ENCODE measurements around the gene ELOB. TPM values are rescaled to one million over a fixed set of nuclear protein-coding genes. Genes with fewer than 3 reads are reported as not detected.

The ELOB gene
- total RNA-seq, 2 experiments from 2014 or later, result 141 to 150 TPM

DNA sequence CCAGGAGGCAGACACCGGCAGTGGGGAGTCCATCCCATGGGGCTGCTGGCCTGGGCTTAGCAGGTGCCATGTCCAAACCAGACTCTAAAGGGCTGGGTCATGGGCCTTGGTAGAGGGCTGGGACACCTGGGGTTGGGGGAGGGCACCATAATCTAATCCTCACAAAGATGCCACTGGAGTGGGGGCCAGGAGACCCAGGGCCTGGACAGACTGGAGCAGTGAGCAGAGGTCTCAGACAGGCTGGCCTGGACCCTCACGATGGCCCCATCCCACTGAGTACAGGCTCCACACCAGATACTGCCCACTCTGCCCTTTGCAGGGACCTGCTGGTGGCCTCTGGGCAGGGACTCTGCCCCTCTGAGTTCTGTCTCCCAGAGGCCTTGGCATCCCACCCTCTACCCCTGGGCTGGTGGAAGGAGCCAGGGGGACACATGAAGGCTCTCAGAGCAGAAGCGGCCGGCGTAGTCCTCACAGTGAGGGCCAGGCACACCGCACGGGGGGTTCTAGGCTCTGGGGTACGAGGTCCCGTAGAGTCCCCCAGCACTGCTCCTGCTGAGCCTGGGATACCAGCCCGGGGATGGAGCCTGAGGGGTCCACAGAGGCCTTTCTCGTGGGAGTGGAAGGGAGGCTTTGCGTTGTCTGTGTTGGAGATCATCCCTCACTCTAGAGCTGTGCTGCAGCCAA lies 34.6 kb downstream of the ELOB start:
- DNase-seq, result no peak
- Mint-ChIP-seq H3K4me3 (no peak overlapping the region), H3K36me3 (ENCODE audit: low read depth) (no peaks in the 10 kb centered on the region), H3K9me3 (no peaks in the 10 kb centered on the region), H3K27me3 (no peaks in the 10 kb centered on the region), H3K27ac (no peak overlapping the region), H3K4me1 (peaks cover 4% of the 10 kb centered on the region)
- ChIA-PET POLR2A (interaction anchor here (1.0 to 3.1 kb wide), 2 partner anchors 11 to 35 kb away, joined by 4 to 10 read pairs; no protein-coding TSS in a partner anchor), CTCF (no interaction called here)

DNA sequence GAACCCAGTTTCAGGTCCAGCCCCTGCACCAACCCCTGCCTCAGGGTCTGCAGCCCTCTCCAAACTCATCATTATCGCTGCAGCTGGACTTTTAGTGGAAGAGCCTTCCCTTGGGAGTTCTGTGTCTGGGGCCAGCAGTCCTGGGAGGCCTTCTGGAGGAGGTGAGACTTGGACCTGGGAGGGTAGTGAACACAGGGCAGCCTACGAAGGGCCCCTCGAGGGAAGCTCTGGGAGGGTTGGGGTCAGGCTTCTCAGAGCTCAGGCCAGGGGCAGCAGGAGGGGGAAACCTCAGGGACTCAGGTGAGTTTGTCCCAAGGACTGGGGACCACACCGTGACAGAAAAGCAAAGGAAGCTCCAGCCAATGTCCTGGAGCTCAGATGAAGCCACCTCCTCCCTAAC lies 35.9 kb downstream of the ELOB start:
- peaks cover 4% of the 10 kb centered on the region for H3K4me1 Mint-ChIP-seq
- CTCF ChIA-PET, result no interaction called here

GRCh38 chr16:2740476-2740875 lies 36.6 kb downstream of the ELOB start:
- no peak overlapping the region for H3K27ac Mint-ChIP-seq
- ChIA-PET POLR2A (interaction anchor here (3.0 to 3.1 kb wide), 2 partner anchors 10 to 13 kb away, joined by 10 to 15 read pairs; no protein-coding TSS in a partner anchor), CTCF (interaction anchor here (0.6 kb wide), 1 partner anchor 134 kb away, joined by 3 read pairs; no protein-coding TSS in a partner anchor)
- H3K36me3 Mint-ChIP-seq (ENCODE audit: low read depth), result no peaks in the 10 kb centered on the region
- no peaks in the 10 kb centered on the region for H3K27me3 Mint-ChIP-seq
- peaks cover 4% of the 10 kb centered on the region for H3K4me1 Mint-ChIP-seq
- DNase-seq, result no peak
- no peaks in the 10 kb centered on the region for H3K9me3 Mint-ChIP-seq
- no peak overlapping the region for H3K4me3 Mint-ChIP-seq

More for the DNA sequence above, 35.9 kb downstream of the ELOB start:
- POLR2A ChIA-PET, result interaction anchor here (3.0 to 3.1 kb wide), 2 partner anchors 10 to 13 kb away, joined by 10 to 15 read pairs; no protein-coding TSS in a partner anchor
- Mint-ChIP-seq H3K36me3 (ENCODE audit: low read depth) (no peaks in the 10 kb centered on the region), H3K27ac (no peak overlapping the region), H3K9me3 (no peaks in the 10 kb centered on the region), H3K27me3 (no peaks in the 10 kb centered on the region), H3K4me3 (no peak overlapping the region)
- DNase-seq, result no peak

GRCh38 chr16:2739625-2740430 lies 37.3 kb downstream of the ELOB start:
- DNase-seq, result no peak

GRCh38 chr16:2738615-2739014 lies 38.5 kb downstream of the ELOB start:
- Mint-ChIP-seq H3K27ac (no peak overlapping the region), H3K36me3 (ENCODE audit: low read depth) (no peaks in the 10 kb centered on the region)
- POLR2A ChIA-PET, result interaction anchor here (1.0 kb wide), 1 partner anchor 14 kb away, joined by 4 read pairs; the partner anchor contains the start of gene SRRM2

More at GRCh38 chr16:2739625-2740430, 37.3 kb downstream of the ELOB start:
- ChIA-PET CTCF (interaction anchor here (0.6 kb wide), 1 partner anchor 135 kb away, joined by 3 read pairs; no protein-coding TSS in a partner anchor), POLR2A (interaction anchor here (3.0 to 3.1 kb wide), 2 partner anchors 11 to 14 kb away, joined by 10 to 15 read pairs; no protein-coding TSS in a partner anchor)
- H3K4me1 Mint-ChIP-seq, result peaks cover 5% of the 10 kb centered on the region
- no peaks in the 10 kb centered on the region for H3K27me3 Mint-ChIP-seq
- no peak overlapping the region for H3K27ac Mint-ChIP-seq
- no peak overlapping the region for H3K4me3 Mint-ChIP-seq
- no peaks in the 10 kb centered on the region for H3K9me3 Mint-ChIP-seq
- no peaks in the 10 kb centered on the region for H3K36me3 Mint-ChIP-seq (ENCODE audit: low read depth)

GRCh38 chr16:2737895-2738418 lies 39.1 kb downstream of the ELOB start:
- H3K36me3 Mint-ChIP-seq (ENCODE audit: low read depth), result no peaks in the 10 kb centered on the region
- POLR2A ChIA-PET, result no interaction called here
- DNase-seq, result no peak
- no peaks in the 10 kb centered on the region for H3K27me3 Mint-ChIP-seq
- CTCF ChIA-PET, result no interaction called here
- H3K27ac Mint-ChIP-seq, result no peak overlapping the region
- no peaks in the 10 kb centered on the region for H3K9me3 Mint-ChIP-seq
- H3K4me1 Mint-ChIP-seq, result peaks cover 6% of the 10 kb centered on the region
- H3K4me3 Mint-ChIP-seq, result no peak overlapping the region

More at GRCh38 chr16:2738615-2739014, 38.5 kb downstream of the ELOB start:
- H3K4me1 Mint-ChIP-seq, result peaks cover 6% of the 10 kb centered on the region
- no peak overlapping the region for H3K4me3 Mint-ChIP-seq
- DNase-seq, result no peak
- CTCF ChIA-PET, result no interaction called here
- H3K27me3 Mint-ChIP-seq, result no peaks in the 10 kb centered on the region
- no peaks in the 10 kb centered on the region for H3K9me3 Mint-ChIP-seq

DNA sequence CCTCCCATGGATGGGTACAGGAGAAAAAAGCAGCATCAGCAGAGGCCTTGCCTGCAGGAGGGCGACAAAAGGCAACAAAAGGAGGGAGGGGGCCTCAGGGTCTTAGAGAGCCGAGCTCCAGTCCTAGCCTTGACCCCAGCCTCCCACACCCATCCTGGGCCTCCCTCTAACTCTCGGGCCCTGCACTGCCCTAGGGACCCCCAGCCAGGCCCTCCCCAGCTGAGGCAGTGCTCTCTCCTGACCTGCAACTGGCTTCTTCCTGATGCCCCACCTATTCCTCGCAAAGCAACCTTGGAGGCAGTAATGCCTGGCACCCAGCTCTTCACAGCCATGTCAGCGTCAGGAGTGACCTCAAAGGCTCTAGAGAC lies 39.9 kb downstream of the ELOB start:
- Mint-ChIP-seq H3K4me1 (peaks cover 6% of the 10 kb centered on the region), H3K4me3 (no peak overlapping the region), H3K36me3 (ENCODE audit: low read depth) (no peaks in the 10 kb centered on the region), H3K27me3 (no peaks in the 10 kb centered on the region), H3K27ac (no peak overlapping the region), H3K9me3 (no peaks in the 10 kb centered on the region)
- POLR2A ChIA-PET, result interaction anchor here (1.1 kb wide), 1 partner anchor 21 kb away, joined by 3 read pairs; no protein-coding TSS in a partner anchor
- CTCF ChIA-PET, result no interaction called here
- DNase-seq, result no peak

DNA sequence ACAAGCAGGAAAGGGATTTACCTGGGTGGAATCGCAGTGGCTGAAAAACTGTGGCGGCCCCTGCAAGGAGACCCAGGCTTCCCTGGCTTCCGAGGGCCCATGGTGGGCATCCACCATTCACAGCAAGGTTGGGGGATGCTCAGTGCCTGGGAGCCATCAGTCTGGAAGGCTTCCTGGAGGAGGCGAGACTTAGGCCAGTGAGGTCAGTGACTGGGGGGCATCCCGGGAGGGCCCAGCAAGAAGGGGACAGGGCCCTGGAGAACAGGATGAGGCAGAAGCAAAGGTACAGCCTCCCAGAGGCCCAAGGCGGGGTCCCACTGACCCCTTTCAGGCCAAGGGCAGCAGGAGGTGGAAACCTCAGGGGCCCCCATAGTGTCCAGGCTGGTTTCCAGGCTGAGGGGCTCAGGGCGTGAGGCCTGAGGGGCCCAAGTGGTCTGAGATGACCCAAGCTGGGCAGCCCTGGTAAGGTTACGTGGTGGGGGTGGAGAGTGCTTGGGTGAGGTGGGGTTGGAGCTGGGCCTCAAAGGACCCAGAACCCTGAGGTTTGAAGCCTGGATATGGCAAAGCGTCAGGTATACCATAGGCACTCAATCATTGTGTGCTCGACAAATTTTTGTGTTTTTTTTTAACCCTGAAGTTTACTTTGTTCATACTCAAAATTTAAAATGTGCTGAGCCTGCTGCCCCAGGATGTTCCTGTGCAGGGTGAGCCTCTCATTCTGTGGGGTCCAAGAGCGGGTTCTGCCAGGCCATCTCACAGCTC lies 40.4 kb downstream of the ELOB start:
- Mint-ChIP-seq H3K4me3 (no peak overlapping the region), H3K27me3 (no peaks in the 10 kb centered on the region), H3K27ac (no peak overlapping the region), H3K4me1 (peaks cover 6% of the 10 kb centered on the region), H3K36me3 (ENCODE audit: low read depth) (no peaks in the 10 kb centered on the region), H3K9me3 (no peaks in the 10 kb centered on the region)
- CTCF ChIA-PET, result no interaction called here
- no peak for DNase-seq
- POLR2A ChIA-PET, result interaction anchor here (1.1 kb wide), 1 partner anchor 20 kb away, joined by 3 read pairs; no protein-coding TSS in a partner anchor

GRCh38 chr16:2734844-2735515 lies 42.1 kb downstream of the ELOB start:
- ChIA-PET POLR2A (no interaction called here), CTCF (no interaction called here)
- Mint-ChIP-seq H3K27ac (no peak overlapping the region), H3K36me3 (ENCODE audit: low read depth) (no peaks in the 10 kb centered on the region), H3K4me1 (peaks cover 6% of the 10 kb centered on the region), H3K27me3 (peaks cover 3% of the 10 kb centered on the region), H3K4me3 (no peak overlapping the region), H3K9me3 (no peaks in the 10 kb centered on the region)
- DNase-seq, result no peak

DNA sequence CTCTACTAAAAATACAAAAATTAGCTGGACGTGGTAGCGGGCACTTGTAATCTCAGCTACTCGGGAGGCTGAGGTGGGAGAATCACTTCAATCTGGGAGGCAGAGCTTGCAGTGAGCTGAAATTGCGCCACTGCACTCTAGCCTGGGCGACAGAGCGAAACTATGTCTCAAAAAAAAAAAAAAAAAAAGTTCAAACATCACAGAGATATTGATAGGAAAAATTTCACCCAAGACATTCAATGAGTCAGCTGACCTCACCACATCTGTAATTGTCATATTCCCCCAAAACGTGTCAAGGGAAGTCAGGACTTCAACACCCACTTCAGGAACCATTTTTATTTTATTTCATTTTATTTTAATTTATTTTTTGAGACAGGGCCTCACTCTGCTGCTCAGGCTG lies 49.0 kb downstream of the ELOB start:
- H3K4me3 Mint-ChIP-seq, result no peak overlapping the region
- CTCF ChIA-PET, result no interaction called here
- peaks cover 15% of the 10 kb centered on the region for H3K27me3 Mint-ChIP-seq
- H3K36me3 Mint-ChIP-seq (ENCODE audit: low read depth), result no peaks in the 10 kb centered on the region
- DNase-seq, result no peak
- H3K9me3 Mint-ChIP-seq, result no peaks in the 10 kb centered on the region
- H3K27ac Mint-ChIP-seq, result no peak overlapping the region
- peaks cover 3% of the 10 kb centered on the region for H3K4me1 Mint-ChIP-seq
- POLR2A ChIA-PET, result no interaction called here

DNA sequence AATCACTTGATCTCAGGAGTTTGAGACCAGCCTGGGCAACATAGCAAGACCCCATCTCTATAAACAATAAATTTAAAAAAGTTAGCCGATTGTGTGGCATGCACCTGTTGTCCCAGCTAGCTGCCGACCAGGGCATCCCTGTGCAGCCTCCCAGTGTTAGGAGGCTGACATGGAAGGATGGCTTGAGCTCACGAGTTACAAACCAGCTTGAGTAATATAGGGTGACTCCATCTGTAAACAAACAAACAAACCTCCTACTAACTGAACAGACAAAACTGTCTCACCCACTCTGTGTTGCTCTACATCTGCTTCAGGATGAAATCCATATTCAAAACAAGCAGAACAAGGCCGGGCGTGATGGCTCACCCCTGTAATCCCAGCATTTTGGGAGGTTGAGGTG lies 50.2 kb downstream of the ELOB start:
- CTCF ChIA-PET, result no interaction called here
- no peak overlapping the region for H3K27ac Mint-ChIP-seq

GRCh38 chr16:2724816-2725348 lies 52.2 kb downstream of the ELOB start:
- Mint-ChIP-seq H3K36me3 (ENCODE audit: low read depth) (no peaks in the 10 kb centered on the region), H3K27ac (no peak overlapping the region), H3K4me1 (peaks cover 7% of the 10 kb centered on the region), H3K27me3 (peaks cover 12% of the 10 kb centered on the region), H3K9me3 (no peaks in the 10 kb centered on the region), H3K4me3 (no peak overlapping the region)
- DNase-seq, result no peak
- ChIA-PET POLR2A (no interaction called here), CTCF (no interaction called here)

More for the DNA sequence above, 50.2 kb downstream of the ELOB start:
- POLR2A ChIA-PET, result interaction anchor here (0.8 kb wide), 1 partner anchor 24 kb away, joined by 3 read pairs; no protein-coding TSS in a partner anchor
- Mint-ChIP-seq H3K36me3 (ENCODE audit: low read depth) (no peaks in the 10 kb centered on the region), H3K4me1 (peaks cover 5% of the 10 kb centered on the region), H3K9me3 (no peaks in the 10 kb centered on the region), H3K27me3 (peaks cover 16% of the 10 kb centered on the region), H3K4me3 (no peak overlapping the region)
- DNase-seq, result no peak

Measured in activated CD4-positive, alpha-beta memory T cell treated with anti-CD3 and anti-CD28 coated beads, Interleukin-2, amount 10 ng/mL, durations not matched to agents 7 days and 5 days (primary cell).